GM06990 (cell line): ENCODE results near the gene RAPGEF4.

Experiments used
- DNase-seq: peaks from one replicate; pipeline ENCODE4 v3.0.0-alpha.2; 2011; ENCODE audit not compliant: insufficient read length; ENCODE audit errors: extremely low read depth
- H3K27me3 ChIP-seq: replicated peaks from 2 replicates; pipeline ENCODE4 v1.6.0; 2011; ENCODE audit warnings: low read length; ENCODE audit not compliant: control insufficient read depth, insufficient read depth
- H3K36me3 ChIP-seq: 2 replicates; pipeline ENCODE4 v1.5.1; 2011; ENCODE audit warnings: low read length; ENCODE audit not compliant: control insufficient read depth, insufficient read depth
- H3K4me3 ChIP-seq: replicated peaks from 2 replicates; pipeline ENCODE4 v1.5.1; 2011; ENCODE audit warnings: low read depth, mild to moderate bottlenecking, control low read depth, low read length
- CTCF ChIP-seq: IDR thresholded peaks from 2 replicates; pipeline ENCODE4 v1.5.1; 2011; ENCODE audit warnings: low read length, control low read depth, mild to moderate bottlenecking, inconsistent platforms; ENCODE audit not compliant: insufficient read depth, poor library complexity, severe bottlenecking

The RAPGEF4 gene

GRCh38 chr2:173062801-173063200 lies 327.2 kb downstream of the RAPGEF4 start:
- no peak for TF ChIP-seq CTCF
- DNase-seq: no peak
- no peaks in the 10 kb centered on the region for H3K36me3 ChIP-seq
- no peaks in the 10 kb centered on the region for H3K27me3 ChIP-seq
- H3K4me3 ChIP-seq: no peak overlapping the region

GRCh38 chr2:173064151-173064805 lies 328.6 kb downstream of the RAPGEF4 start:
- no peak for DNase-seq
- no peak overlapping the region for H3K4me3 ChIP-seq
- H3K27me3 ChIP-seq: no peaks in the 10 kb centered on the region
- no peaks in the 10 kb centered on the region for H3K36me3 ChIP-seq
- no peak for TF ChIP-seq CTCF

DNA sequence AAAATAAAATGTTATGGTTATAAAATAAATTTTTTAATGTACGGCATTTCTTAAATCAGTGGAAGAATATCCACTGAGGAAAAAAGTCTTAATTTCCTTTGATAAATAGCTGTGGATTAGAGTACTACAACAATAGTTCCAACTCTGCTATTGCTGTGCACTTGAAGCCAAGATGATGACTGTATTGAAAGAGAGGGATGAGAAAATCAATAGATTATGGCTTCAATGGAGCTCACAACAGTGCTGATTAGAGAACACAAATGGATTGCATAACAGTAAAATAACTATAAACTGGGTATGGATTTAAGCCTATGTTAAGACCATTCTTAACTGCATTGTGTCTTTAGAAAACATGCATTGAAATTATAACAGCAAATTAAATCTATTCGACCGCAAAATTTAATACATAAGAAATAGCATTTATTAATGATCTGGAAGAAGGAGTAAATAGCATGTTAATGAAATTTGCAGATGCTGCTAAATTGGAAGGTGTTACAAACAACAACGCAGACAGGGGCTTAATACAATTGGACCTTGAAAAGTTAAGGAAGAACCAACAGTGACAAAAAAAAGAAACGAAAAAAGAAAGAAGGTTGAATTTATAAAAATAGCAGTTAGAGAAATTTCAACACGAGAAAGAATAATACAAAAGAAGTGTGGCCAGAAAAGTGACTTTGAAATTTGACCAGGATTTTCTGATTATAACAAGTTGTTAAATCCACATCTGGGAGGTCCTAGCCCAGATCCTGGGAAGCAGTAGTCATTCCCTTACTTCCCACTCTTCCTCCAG lies 331.4 kb downstream of the RAPGEF4 start:
- Histone ChIP-seq H3K27me3 (no peaks in the 10 kb centered on the region), H3K36me3 (no peaks in the 10 kb centered on the region), H3K4me3 (no peak overlapping the region)
- DNase-seq: no peak
- no peak for TF ChIP-seq CTCF

DNA sequence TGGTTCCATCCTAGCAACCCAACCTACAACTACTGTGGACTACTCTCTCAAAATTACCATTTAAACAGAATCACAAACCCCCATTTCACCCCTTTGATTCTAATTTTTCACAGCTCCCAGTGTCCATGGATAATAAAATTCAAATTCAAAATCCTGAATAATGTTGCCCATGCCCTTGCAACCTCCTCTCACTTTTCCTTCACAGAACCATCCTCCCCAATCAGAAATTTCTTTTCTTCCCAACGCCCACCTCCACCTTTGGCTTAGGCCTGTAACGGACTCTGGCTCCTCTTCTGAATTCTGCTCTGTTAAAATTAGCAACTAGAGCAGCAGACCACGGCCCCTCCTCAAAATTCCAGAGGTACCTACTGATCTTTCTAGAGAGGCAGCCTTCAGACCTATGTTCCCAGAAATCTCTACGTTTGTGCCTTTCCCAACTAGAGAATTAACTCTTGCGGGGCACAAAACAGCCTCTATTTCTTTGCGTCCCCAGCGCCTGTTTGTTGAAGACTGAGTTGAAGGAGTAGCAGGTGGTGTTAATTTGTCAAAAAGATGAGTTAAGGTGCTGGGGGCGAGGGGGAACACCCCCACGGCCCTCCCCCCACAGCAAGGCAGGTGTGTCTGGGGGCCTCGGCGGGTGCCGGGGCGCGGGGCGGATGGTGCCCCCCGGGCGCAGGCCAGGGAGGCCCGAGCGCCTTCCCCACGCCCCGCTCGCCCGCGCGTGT lies 339.6 kb downstream of the RAPGEF4 start:
- DNase-seq: no peak
- Histone ChIP-seq H3K4me3 (peak overlapping the region; percentile 84), H3K27me3 (no peaks in the 10 kb centered on the region), H3K36me3 (no peaks in the 10 kb centered on the region)
- no peak for TF ChIP-seq CTCF

- H3K4me3 ChIP-seq: peak within 1 kb of the TSS; percentile 84
- no peaks in the 10 kb centered on the region for H3K36me3 ChIP-seq
- H3K27me3 ChIP-seq: no peaks in the 10 kb centered on the region
- TF ChIP-seq CTCF: peak; percentile 30
- DNase-seq: peak; percentile 67
These were observed 340.3 kb downstream of the RAPGEF4 start, which contains the start of gene MAP3K20 for GRCh38 chr2:173075781-173076580. Gene MAP3K20, plus strand, starts transcription at chr2:173075846. Its CDS starts 15,186 bp downstream, at chr2:173091032.
